Thymus (tissue), 11 donors: ENCODE data around the gene FUT4. TPM values are rescaled to one million over a fixed set of nuclear protein-coding genes. Genes with fewer than 3 reads are reported as not detected.
A peak's percentile ranks its signal among the peaks of the same experiment; 100 is the strongest.

Source experiments
- DNase-seq, 9 donors: peaks; one replicate each; pipeline ENCODE4 v3.0.0-alpha.2; 2013; ENCODE audit warnings: low spot score in 9 of 9, low read depth in 6 of 9, missing footprints in 1 of 9
- H3K27ac ChIP-seq, 2 donors: one replicate each; pipeline ENCODE4 v1.5.1; 2013; ENCODE audit warnings: control low read depth in 1 of 2, low read depth in 1 of 2, low read length in 1 of 2, mild to moderate bottlenecking in 1 of 2, moderate library complexity in 1 of 2
- H3K27me3 ChIP-seq, 2 donors: one replicate each; pipeline ENCODE4 v1.5.1; 2013; ENCODE audit warnings: low read length in 1 of 2; ENCODE audit not compliant: control insufficient read depth in 2 of 2, insufficient read depth in 1 of 2
- H3K36me3 ChIP-seq, 2 donors: one replicate each; pipeline ENCODE4 v1.5.1; 2013; ENCODE audit warnings: low read length in 1 of 2, mild to moderate bottlenecking in 1 of 2, moderate library complexity in 1 of 2; ENCODE audit not compliant: control insufficient read depth in 2 of 2, insufficient read depth in 2 of 2
- H3K4me1 ChIP-seq, 2 donors: one replicate each; pipeline ENCODE4 v1.5.1; 2013; ENCODE audit warnings: low read length in 2 of 2; ENCODE audit not compliant: control insufficient read depth in 2 of 2, insufficient read depth in 2 of 2
- H3K4me3 ChIP-seq, 2 donors: one replicate each; pipeline ENCODE4 v1.5.1; 2013; ENCODE audit warnings: low read length in 2 of 2, control low read depth in 1 of 2, mild to moderate bottlenecking in 1 of 2
- H3K9me3 ChIP-seq, 2 donors: one replicate each; pipeline ENCODE4 v1.5.1; 2013; ENCODE audit warnings: low read length in 1 of 2, mild to moderate bottlenecking in 1 of 2; ENCODE audit not compliant: control insufficient read depth in 2 of 2, insufficient read depth in 1 of 2
- WGBS: extraction: QIAGEN DNeasy Blood & Tissue Kit; methylation state at CpG from one replicate; pipeline ENCODE4 v1.1.7; 2013; 5-methylcytosine and 5-hydroxymethylcytosine counted together
- polyA plus RNA-seq: library from polyadenylated mRNA; stranded (reverse); fragments of 200-250 nt; gene quantifications from one replicate; pipeline ENCODE4 v1.2.3, GENCODE V29; 2013
- total RNA-seq: library from RNA; stranded (reverse); fragments of 120-200 nt; gene quantifications from one replicate; pipeline ENCODE4 v1.2.4, GENCODE V29; 2013
- donor health status: healthy.

Gene FUT4
- total and polyA plus RNA-seq, 2 donors = 4.3 to 5.0 TPM

DNA sequence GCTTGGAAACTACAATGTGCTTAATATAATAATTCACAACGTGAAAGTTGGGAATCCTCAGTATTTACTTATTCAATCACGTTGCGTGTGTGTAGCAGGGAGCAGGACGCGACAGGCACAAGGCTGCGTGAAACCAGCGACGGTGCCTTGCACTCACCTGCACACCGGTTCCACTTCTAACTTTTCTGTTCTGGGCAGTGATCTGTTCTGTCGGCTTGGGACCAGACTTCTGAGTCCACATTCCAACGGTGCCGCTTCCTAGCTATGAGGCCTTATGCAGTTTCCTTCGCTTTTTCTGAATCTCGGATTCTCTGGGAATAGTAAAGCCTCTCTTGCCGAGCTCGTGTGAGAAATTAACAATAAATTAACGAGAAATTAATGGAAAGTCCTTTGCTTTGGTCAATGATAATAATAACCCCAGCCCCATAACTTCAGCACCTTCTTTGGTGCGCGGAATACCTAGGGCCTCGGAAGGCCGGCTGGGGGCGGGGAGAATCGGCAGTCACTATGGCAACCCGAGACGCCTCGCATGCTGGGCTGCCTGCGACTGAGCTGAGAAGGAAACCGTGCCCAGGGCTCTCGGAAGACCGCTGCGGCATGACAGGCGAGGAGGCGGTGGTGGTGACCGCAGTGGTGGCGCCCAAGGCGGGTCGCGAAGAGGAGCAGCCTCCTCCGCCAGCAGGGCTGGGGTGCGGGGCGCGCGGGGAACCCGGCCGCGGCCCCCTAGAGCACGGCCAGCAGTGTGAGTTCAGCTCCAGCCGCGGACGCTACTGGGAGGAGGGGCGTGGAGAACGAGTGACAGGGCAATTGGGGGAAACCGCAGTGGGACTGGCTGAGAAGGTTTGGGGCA, 31.6 kb upstream of the FUT4 start, which contains the start of gene C11orf97:
C11orf97 (plus strand) TSS at position 530 of the 850 bp plus-strand sequence; CDS start at position 598, 68 bp downstream.
- H3K9me3 ChIP-seq = no peaks in the 10 kb centered on the region
- DNase-seq = peak in 6 of 9 donors; percentile 41 to 71 (median 50)
- peaks cover 0 to 10% of the 10 kb centered on the region in 2 donors for H3K4me1 ChIP-seq
- 17% methylated on average over 53 of the region's 53 CpGs for WGBS
- peak within 1 kb of the TSS; percentile 19 to 49 for H3K4me3 ChIP-seq
- H3K27me3 ChIP-seq = peaks cover 2 to 37% of the 10 kb centered on the region in 2 donors
- no peaks in the 10 kb centered on the region for H3K36me3 ChIP-seq
- H3K27ac ChIP-seq = no peak within 1 kb of the TSS

DNA sequence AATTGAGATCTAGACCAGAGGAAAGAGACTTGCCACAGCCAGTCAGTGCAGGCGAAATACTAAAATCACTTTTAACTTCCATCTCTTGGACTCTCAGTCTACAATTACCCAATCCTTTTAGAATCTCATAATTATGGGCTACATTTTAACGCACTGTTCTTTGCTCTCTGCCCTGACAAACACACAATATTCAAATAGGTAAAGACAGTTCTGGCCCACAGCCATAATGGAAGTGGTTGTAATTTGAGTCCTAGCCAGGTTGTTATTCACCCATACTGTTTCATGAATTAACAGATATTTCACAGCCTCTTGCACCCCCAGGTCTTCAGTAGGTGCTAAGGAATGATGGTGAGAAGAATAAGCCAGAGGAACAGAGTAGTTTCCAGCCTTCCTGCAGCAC, 30.6 kb upstream of the FUT4 start:
- H3K4me3 ChIP-seq = no peak overlapping the region
- peaks cover 0 to 10% of the 10 kb centered on the region in 2 donors for H3K4me1 ChIP-seq
- H3K27me3 ChIP-seq = peaks cover 2 to 37% of the 10 kb centered on the region in 2 donors
- WGBS = 48% methylated on average over 2 of the region's 2 CpGs
- no peaks in the 10 kb centered on the region for H3K36me3 ChIP-seq
- no peaks in the 10 kb centered on the region for H3K9me3 ChIP-seq
- DNase-seq = no peak
- no peak overlapping the region for H3K27ac ChIP-seq

DNA sequence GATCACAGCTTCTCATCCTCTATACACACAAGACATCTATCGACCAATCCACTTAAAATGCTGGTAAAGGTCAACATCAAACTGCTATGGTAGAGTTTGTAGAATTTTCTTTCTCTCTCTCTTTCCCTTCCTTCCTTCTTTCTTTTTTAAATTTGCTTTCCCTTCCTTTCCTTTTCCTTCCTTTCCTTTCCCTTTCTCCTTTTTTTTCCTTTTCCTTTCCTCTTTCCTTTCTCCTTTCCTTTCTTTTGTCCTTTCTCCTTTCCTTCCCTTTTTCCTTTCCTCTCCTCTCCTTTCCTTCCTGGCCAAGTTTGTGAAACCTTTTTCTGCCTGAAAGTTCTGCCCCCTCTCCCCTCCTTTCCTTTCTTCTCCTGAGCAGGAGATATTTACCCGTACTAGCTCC, 28.3 kb upstream of the FUT4 start:
- WGBS = 94% methylated on average over 2 of the region's 2 CpGs
- no peaks in the 10 kb centered on the region for H3K9me3 ChIP-seq
- H3K36me3 ChIP-seq = no peaks in the 10 kb centered on the region
- no peak for DNase-seq
- peaks cover 2 to 37% of the 10 kb centered on the region in 2 donors for H3K27me3 ChIP-seq
- no peak overlapping the region for H3K4me3 ChIP-seq
- no peak overlapping the region for H3K27ac ChIP-seq
- peaks cover 0 to 10% of the 10 kb centered on the region in 2 donors for H3K4me1 ChIP-seq

DNA sequence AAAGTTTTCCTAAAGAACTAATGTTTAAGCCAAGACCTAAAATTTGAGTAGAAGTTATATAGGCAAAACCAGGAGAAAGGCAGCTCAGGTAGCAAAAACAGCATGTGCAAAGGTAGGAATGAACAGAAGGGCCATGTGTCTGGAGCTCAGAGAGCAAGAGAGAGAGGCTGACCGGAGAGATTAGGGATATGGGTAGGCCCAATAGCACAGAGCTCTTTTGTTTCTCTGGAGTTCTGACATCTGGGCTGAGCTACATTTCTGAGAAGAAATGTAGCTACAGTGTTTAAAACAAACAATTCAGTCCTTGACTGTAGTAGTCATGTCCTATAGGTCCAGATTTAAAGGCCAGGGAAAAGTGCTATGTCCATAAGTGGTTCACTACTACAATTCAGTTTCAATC, 27.0 kb upstream of the FUT4 start:
- WGBS = 42% methylated on average over 1 of the region's 1 CpG
- H3K4me1 ChIP-seq = peaks cover 0 to 10% of the 10 kb centered on the region in 2 donors
- H3K9me3 ChIP-seq = no peaks in the 10 kb centered on the region
- H3K36me3 ChIP-seq = no peaks in the 10 kb centered on the region
- peaks cover 2 to 32% of the 10 kb centered on the region in 2 donors for H3K27me3 ChIP-seq
- no peak overlapping the region for H3K27ac ChIP-seq
- DNase-seq = no peak
- no peak overlapping the region for H3K4me3 ChIP-seq

DNA sequence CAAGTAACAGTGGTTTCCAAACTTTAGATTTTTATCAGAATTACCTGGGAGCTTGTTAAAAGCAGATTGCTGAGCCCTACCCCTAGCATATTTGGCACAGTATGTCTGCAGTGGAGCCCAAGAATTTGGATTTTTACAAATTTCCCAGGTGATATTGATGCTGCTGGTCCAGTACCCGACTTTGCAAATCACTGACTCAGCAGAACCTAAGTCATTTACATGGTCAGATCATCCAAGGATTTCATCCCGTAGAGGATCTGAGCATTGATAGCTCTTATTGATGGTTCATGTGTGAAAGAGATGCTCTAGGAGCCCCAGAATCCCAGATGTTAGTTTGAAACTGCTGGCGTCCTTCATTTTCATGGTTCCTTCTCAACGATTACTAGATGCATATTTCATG, 25.4 kb upstream of the FUT4 start:
- WGBS = 91% methylated on average over 4 of the region's 4 CpGs
- no peaks in the 10 kb centered on the region for H3K36me3 ChIP-seq
- no peak for DNase-seq
- peaks cover 2 to 16% of the 10 kb centered on the region in 2 donors for H3K27me3 ChIP-seq
- no peak overlapping the region for H3K4me3 ChIP-seq
- H3K27ac ChIP-seq = no peak overlapping the region
- no peaks in the 10 kb centered on the region for H3K4me1 ChIP-seq
- H3K9me3 ChIP-seq = no peaks in the 10 kb centered on the region

DNA sequence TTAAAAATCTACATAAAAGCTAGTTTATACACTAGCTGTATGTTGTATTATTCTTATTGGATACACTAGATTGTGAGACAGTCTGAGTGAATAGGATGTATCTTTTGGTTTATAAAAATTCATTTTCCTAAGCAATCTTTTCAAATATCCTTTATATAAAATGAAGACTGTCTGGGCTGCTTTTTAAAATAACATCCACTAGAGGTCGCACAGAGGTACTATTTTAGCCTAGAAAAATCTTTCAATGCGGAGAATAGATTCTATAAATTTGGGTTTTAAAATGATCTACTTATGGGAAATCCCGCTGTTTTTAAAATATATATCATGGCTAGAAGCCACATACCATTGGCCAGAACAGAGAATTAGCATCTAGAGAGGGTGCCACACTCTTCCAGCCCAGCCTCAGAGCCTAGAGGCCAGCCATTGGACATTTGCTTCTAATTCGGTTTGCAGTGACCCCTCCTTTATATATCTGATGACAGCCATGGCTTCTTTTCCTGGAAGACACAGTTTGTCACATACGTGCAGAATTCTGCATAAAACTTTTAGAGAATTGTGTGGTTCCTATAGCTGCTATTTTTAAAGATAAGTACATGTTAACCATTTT, 24.1 kb upstream of the FUT4 start:
- 23% methylated on average over 5 of the region's 5 CpGs for WGBS
- no peaks in the 10 kb centered on the region for H3K9me3 ChIP-seq
- no peak overlapping the region for H3K4me3 ChIP-seq
- H3K36me3 ChIP-seq = no peaks in the 10 kb centered on the region
- H3K27ac ChIP-seq = no peak overlapping the region
- H3K27me3 ChIP-seq = peaks cover 0 to 4% of the 10 kb centered on the region in 2 donors
- no peaks in the 10 kb centered on the region for H3K4me1 ChIP-seq
- peak in 4 of 9 donors; percentile 12 to 45 (median 26) for DNase-seq

DNA sequence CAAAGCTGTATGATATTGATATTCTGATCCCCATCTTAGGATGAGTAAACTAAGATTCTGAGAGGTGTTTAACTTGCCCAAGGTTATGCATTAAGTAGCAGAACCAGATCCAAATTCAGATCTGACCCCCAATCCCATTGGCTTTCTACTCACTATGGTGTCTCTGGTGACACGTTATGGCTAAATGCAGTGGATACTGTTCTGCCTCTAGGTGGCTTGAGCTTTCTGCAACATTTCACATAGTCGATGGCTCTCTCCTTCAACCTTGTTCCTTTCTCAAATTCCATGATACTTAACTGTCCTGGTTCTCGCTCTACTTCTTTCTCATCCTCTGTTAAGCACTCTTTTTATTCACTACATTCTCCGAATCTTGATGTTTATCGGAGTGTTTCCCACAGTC, 22.0 kb upstream of the FUT4 start:
- Histone ChIP-seq H3K4me1 (no peaks in the 10 kb centered on the region), H3K9me3 (no peaks in the 10 kb centered on the region), H3K27me3 (no peaks in the 10 kb centered on the region), H3K4me3 (no peak overlapping the region), H3K36me3 (no peaks in the 10 kb centered on the region), H3K27ac (no peak overlapping the region)
- WGBS = 70% methylated on average over 5 of the region's 5 CpGs
- DNase-seq = no peak

DNA sequence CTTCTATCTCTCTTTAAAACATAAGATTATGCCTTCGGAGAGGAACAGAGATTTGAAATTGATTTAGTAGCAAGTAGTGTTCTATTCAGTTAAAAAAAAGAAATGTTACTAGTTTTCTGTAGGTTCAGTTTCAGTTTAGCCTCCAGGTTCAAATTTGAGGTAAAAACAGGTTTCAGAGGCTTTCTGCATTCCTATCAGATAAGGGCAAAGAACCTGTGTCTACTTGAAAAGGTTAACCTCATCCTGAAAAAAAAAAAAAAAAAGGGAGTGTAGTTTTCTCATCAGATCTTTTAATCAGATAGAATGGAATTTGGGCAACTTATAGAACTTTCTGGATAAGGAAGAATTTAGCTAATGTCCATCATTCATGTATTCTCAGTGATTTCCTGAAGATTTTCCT, 19.4 kb upstream of the FUT4 start:
- Histone ChIP-seq H3K4me1 (no peaks in the 10 kb centered on the region), H3K4me3 (no peak overlapping the region), H3K27me3 (no peaks in the 10 kb centered on the region), H3K36me3 (no peaks in the 10 kb centered on the region), H3K9me3 (no peaks in the 10 kb centered on the region), H3K27ac (no peak overlapping the region)
- 95% methylated on average over 1 of the region's 1 CpG for WGBS
- DNase-seq = no peak

DNA sequence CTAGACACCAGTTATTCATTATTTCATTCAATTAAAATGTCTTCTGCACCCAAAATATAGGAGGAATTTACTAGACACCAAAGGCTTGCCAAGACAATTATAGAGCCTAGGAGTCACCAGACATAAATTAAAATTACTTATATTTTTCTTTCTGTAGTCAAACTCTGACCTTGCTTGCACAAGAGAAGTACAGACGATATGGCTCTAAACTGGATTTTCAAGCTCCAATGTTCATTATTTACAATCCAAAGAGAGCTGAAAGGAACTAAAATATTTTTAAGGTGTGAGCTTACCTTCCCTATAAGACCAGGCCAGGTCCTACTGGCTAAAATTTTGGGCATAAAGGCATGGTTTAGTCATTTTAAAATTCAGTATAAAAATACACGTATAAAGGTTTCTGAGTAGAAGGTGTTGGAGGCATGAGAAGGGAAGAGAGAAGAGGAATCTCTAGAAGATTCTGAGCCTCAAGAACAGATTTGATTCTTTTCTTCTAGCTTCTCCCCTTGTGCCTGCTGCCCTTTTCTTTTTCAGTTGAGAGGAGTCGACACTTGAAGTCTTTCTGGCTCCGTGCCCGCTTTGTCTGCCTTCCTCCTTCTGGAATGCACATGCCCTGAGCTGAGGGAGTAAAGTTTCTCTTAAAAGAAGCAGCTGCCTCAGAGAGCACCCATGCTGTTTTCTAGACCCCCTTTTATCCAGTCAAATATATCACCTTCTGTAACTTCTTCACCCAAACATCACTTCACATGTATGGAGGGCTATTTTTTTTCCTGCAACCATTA, 18.0 kb upstream of the FUT4 start:
- Histone ChIP-seq H3K4me3 (no peak overlapping the region), H3K27me3 (no peaks in the 10 kb centered on the region), H3K9me3 (no peaks in the 10 kb centered on the region), H3K4me1 (no peaks in the 10 kb centered on the region), H3K36me3 (no peaks in the 10 kb centered on the region), H3K27ac (no peak overlapping the region)
- 73% methylated on average over 5 of the region's 5 CpGs for whole genome bisulfite sequencing
- DNase-seq = no peak
